Stromal cell of bone marrow (primary cell): ENCODE results near the gene GTF3C5.
"Not testable (repeated sequence)": the region's sequence is repeated elsewhere in the genome, so short reads cannot be mapped to it uniquely, and the experiment has no call there.

Experiments
- DNase-seq: peaks from one replicate; pipeline ENCODE4 v3.0.0-alpha.2; 2012; ENCODE audit warnings: low read depth

GTF3C5 gene

DNA sequence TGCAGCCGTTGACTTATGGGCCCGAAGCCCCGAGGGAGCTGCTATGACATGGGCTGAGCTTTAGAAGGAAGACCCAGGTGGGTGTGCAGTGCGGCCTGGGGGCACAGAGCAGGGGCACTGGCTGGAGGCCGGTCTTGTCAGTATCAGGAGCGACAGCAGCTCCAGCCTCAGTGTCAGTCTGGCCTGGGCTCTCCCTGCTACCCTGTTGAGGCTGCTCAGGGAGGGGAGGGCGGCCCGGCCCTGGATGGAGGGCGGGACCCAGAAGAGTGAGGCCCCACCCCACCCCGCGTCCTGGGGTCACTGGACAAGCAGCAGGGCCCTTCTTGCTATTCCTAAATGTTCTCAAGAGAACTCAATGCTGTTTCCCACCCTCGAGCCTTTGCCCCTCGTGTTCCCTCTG lies 34.3 kb upstream of the GTF3C5 start:
- no peak for DNase-seq

DNA sequence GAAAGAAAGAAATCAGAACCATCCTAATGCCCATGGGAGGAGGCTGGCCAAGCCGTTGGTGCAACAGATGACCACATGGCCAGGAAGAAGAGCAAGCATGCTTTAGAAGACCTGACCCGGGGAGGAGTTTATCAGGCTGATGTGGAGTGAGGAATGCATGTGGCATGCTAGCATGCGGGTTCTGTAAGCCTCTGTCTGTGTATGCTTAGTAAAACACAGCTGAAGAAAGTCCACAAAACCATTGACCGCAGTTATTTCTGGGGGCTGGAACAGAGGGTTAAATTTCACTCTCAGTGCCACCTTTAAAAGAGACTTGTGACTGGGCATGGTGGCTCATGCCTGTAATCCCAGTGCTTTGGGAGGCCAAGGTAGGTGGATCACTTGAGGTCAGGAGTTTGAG lies 33.2 kb upstream of the GTF3C5 start:
- DNase-seq, result peak; percentile 38

DNA sequence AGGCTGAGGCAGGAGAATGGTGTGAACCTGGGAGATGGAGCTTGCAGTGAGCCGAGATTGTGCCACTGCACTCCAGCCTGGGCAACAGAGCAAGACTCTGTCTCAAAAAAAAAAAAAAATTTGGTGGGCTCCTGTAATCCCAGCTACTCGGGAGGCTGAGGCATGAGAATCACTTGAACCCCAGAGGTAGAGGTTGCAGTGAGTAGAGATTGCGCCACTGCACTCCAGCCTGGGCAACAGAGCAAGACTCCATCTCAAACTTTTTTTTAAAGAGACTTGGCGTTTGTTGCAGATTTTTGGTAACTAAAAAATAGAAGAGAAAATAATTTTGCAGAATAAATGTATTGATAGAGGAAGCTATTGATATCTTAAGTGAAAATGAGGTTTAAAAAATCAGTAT lies 32.6 kb upstream of the GTF3C5 start:
- not testable (repeated sequence) for DNase-seq

DNA sequence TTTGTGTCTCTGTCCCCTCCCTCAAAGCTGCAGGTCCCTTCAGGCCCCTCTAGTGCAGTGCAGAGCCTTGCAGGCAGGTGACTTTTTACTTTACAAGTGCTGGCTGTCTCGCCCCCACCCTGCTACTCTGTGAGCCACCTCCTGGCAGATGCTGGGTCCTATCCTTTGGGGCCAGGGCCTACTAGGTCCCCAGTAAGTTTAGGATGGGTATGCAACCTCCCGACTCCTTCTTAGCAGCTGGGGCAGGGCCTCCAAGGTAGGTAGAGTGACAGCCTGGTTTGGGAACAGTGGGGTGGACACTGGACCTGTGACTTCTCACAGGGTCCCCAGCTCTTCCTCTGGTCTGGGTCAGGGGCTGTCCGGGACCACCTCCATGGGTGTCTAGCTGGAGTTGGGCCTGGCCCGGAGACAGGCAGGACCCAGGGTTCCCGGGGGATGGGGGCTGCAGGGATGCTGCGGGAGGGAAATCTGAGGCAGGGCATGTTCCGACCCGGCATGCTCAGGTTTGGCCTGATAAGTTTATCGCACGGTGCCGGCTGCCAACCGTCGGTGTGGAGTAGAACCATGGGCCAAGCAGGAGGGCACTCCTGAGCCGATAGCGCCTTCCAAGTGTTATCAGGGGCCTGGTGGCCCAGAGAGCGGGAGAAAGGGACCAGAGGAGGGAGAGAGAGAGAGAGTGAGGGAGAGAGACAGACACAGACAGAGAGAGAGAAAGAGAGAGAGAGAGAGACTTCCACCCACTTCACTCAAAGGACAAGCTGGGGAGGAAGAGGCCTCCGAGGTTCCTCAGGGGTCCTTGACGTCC lies 31.8 kb upstream of the GTF3C5 start:
- DNase-seq, result no peak

DNA sequence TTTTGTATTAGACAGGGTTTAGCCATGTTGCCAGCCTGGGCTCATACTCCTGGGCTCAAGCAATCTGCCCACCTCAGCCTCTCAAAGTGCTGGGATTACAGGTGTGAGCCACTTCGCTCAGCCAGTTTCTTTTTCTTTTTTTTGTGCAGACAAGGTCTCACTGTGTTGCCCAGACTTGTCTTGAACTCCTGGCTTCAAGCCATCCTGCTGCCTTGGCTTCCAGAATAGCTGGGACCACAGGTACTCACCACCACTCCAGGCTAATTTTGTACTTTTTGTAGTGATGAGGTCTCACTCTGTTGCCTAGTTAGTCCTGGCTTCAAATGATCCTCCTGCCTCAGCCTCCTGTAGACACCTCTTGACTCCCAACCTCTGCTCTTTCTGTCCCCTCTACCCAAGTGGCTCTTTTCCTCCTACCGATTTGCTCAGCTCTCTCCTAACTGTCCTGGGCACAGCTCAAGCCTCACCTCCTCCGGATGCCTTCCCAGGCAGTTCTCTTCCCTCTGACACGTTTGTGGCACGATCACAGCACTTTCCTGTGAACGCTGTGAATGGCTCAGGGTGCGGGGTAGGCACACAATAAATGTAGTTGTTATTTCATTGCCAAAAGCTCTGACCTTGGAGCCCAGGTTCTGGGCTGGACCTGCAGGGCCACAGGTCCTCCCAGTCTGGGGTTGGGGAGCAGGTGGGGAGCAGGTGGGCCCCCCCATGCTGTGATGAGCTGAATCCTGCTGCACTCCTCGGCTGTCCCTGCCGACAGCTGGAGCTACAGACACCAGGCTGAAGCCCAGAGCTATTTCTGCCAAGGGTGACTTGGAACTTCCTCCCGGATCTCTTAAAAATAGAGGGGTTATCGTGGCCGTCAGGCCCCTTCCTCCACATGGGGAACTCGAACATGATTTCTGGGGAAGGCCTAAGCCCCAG lies 28.4 kb upstream of the GTF3C5 start:
- DNase-seq, result no peak

DNA sequence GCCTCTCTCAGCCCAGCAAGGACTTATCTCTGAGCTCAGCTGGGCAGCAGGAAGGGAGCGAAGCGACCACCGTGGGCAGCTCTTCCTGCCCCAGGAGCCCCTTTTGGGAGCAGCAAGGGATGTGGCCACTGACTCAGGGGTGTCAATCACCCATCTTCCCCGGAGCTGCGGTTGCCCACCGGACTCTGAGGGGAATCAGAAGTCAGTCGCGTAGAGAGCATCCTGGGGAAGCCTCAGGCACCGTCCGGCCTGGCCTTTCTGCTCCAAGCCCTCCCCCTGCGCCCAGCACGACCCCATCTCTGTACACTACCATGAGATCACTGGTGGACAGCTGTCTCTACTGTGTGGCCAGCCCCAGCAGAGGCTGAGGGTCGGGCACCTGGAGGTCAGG lies 27.7 kb upstream of the GTF3C5 start:
- no peak for DNase-seq

DNA sequence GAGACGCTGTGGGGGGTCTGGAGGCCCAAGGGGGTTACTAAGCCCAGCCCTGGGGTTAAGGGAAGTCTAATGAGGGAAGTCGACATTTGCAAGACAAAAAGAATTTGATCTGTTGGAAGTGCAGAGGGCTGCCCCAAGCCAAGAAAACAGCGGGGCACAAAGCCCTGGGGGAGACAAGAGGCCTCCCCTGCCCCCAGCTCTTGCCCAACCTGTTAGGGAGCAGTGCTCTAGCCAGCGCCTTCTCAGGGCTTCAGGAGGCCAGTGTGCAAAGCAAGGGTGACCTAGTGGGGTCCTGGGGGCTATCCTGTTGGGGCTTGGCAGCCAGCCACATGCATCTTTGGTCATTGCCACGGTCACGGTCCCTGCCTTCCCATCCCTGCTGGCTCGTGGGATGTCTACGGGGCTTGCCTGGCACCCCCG lies 27.1 kb upstream of the GTF3C5 start:
- DNase-seq, result no peak

DNA sequence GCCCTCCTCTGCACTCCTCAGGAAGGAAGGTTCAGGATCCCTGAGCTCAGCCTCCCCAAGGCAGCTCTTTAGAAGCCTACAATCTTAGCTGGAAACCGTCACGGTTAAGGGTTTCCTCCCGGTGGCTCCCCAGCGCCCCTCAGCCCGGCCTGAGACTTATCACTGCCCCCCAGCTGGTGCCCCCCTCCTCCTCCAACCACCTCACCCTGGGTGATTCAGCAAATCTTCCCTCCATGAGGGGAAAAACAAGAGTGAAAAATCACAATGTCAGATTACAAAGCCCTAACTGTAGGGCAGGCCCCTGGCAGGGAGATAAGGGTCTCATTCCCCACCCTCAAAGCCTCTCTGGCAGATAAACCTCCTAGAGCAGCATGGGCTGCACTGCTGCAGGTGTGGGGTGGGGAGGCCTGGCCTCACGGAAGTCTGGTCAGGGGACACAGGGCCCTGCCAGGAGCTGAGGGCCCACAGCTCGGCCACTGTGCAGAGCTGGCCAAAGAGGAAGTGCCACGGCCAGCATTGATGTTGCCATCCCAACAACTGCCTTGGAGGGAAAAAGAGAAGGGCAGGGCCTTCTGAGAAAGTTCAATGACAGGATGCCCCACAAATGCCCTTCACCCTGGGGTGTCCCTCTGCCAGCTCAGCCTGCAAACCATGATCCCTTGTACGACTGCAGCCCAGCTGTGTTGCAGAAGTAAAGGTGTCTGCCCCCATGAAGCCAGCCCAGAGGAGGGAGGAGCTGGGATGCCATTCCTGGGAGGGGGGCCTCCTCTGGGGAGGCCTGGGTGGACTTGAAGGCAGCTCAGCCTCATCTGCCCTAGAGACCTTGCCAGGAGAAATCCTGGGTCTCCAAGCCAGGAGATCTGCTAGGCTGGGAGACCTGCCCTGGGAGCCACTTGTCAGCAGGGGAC lies 26.5 kb upstream of the GTF3C5 start:
- DNase-seq, result no peak

DNA sequence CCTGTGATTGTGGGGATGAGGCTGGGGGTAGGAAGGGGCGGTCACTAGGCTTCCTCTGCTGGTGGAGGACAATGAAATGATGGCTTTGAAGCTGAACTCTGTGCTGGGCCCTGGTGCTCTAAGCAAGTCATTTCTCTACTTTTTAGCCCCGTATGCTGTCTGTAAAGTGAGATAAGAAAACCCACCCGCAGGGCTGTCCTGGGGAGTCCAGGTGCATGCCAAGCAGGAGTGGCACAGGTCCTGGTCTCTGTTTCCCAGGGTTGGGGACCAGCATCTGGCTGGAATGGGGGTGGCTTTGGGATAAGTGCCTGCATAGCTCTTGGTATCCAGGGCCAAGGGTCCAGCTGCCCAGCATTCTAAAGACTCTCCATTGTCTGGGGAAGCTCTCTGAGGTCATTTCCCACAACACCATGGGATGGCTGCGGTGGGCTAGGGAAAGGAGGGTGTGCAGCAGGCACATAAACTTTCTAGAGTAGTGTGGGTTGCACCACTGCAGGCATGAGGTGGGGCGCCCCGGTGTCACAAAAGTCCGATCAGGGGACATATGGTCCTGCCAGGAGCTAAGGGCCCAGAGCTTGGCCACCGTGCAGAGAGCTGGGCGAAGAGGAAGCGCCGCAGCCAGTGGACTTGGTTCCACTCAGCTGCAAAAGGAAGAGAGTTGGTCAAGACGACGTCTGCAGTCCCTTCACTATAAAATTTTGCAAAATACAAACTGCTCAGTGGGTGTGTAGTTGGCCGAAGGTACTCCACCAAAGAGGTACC lies 25.6 kb upstream of the GTF3C5 start:
- DNase-seq, result no peak

DNA sequence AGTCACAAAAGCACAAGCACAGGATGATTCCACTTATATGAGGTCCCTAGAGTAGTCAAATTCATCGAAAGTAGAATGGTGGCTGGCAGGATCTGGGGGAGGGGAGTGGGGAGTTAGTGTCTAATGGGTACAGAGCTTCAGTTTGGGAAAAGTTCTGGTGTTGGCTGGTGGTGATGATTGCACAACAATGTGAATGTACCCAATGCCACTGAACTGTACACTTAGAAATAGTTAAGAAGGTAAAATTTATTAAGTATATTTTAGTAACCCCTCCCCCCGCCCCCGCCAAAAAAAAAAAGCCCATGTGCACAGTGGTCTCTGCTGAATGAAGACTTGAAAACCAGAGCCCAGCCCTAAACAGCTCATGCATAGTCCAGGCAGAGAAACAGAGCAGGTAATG lies 24.8 kb upstream of the GTF3C5 start:
- DNase-seq, result no peak

DNA sequence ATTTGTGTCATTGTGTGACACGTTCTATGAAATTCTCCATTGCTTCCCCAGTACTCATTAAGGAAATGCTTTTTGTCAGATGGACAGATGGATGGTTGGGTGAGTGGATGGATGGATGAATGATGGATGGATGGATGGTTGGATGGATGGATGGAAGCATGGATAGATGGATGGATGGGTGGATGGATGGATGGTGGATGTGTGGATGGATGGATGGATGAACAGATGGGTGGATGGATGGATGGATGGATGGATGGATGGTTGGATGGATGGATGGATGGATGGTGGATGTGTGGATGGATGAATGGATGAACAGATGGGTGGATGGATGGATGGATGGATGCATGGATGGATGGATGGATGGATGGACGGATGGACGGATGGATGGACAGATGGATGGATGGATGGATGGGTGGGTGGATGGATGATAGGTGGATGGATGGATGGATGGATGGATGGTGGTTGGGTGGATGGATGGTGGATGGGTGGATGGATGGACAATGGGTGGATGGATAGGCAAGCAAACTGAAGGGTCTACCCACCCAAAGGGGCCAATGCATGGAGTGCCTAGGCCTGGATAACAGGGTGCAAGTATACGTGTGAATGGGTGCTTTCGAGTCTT lies 24.0 kb upstream of the GTF3C5 start:
- no peak for DNase-seq

DNA sequence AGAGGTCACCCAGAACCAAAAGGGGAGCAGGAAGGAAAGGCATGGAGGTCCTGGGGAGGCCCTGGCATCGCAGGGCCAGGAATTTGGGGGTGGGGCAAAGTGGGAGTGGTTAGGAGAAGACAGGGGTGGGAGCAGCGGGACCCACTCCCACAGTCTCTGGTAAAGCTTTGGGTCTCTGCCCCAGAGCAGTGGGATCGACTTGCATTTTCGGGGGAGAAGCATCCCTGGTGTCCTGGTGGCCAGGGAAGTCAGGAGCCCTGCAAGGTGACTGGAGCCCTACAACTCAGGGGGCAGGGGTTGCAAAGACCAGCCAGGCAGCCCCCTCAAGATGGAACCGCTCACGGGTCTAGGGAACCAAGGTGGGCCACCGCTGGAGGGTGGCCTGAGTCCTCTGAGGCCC lies 22.4 kb upstream of the GTF3C5 start:
- no peak for DNase-seq

DNA sequence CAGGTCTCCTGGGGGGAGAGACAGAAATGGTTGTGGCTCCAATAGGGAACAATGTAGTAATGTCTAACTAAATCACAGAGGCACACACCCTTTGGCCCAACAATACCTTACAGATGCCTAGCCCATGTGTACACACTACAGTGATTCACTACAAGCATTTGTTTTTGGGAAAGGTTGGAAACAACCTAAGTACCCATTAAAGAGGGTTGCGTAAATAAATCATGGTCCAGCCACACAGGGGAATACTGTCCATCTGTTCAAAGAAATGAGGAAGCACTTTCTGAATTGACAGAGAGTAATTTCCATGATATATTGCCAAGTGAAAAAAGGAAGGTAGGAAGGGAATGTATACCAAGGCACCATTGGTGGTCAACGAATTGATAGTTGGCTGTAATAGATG lies 22.0 kb upstream of the GTF3C5 start:
- DNase-seq, result no peak

DNA sequence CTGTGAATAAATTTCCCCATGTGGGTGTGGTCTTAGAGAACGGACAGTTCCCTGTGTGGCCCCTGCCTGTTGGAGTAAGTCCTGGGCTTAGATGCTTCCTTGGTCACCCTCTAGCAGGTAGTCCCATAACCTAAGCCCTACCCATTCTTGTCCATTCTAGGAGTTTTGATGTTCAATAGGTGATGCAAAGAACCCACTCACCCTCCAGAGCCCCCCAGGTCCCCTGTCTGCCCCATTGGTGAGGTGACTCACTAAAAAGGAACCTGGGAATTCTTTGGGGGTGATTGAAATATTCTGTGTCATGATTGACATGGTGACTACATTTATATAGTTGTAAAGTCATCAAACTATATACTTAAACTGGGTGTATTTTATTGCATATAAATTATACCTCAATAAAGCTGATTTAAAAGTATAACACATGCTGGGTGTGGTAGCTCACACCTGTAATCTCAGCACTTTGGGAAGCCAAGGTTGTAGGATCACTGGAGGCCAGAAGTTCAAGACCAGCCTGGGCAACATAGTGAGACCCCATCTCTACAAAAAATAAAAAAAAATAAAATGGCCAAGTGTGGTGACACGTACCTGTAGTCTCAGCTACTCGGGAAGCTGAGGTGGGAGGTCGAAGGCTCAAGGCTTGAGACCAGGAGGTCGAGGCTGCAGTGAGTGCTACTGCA lies 20.8 kb upstream of the GTF3C5 start:
- no peak for DNase-seq

DNA sequence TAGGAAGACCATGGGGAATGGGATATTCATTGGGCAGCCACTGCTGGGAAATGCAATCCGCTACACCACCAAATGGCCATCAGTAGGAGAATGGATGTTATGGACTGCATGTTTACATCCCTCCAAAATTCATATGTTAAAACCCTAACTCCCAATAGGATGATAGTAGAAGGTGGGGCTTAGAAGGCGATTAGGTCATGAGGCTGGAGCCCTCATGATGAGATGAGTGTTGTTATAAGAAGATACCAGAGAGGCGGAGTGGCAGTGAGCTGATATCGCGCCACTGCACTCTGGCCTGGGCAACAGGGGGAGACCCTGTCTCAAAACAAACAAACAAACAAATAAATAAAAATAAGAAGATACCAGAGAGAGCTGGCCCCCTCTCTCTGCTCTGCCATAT lies 16.1 kb upstream of the GTF3C5 start:
- DNase-seq, result no peak

DNA sequence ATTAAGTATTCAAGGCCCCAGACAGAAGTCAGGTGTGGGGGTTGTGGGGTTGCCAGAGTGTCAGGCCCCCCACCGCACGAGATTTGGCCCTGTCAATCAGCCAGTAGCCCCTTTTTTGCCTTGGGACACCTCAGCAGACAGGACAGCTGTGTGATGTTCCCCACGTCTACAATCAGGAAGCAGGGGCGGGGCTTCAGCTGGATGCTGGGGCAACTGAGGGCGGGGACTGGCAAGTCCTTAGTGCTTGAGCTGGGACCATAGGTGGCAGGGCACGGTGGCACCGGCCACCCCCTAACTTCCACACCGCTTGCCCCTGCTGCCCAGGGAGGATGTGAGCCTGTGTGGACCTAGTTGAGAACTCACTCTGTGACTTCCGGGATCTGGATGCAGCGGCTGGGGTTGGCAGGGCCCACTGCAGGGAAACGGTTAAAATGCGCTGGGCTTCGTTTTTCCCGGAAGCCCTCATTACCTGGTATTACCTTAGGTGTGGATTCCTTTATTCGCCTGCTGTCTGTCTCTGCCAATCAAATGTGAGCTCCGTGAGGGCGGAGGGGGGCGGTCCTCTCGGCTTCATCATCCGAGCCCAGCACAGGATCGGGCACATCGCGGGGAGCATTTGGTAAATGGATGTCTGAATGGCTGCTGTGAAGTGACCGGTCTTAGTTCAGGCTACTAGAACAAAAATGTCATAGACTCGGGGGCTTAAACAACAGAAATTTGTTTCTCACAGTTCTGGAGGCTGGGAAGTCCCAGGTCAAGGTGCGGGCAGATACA lies 7.5 kb upstream of the GTF3C5 start:
- no peak for DNase-seq

DNA sequence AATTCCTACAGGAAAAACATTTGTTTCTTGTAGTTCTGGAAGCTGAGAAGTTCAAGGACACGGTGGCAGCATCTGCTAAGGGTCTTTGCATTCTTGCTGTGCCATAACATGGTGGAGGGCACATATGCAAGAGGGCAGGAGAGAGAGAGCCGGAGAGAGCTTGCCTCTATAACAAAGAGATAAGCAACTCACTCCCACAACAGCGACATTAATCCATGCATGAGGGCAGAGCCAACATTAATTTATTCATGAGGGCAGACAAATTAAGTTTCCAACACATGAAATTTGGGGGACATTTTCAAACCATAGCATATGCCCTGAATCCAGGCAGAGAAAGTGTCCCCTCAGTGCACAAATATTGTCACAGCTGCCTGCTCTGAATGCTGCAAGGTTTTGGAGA lies 4.4 kb upstream of the GTF3C5 start:
- no peak for DNase-seq

DNA sequence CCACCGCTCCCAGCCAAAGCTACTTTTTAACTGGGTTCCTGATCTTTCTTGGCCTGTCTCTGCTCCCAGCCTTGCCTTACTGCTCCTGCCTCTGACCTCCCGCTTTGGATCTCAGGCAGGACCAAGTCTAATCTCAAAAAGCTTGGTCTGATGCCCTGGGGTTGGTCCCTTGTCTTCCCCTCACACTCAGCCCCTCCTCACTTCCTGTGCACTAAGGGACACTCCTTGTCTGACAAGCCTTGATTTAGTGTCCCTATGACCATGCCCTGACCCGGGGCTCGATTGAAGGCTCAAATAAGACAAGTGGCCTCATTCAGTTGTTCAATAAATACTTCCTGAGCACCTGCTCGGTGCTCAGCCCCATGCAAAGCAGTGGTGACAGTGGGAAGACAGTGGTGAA lies 3.7 kb upstream of the GTF3C5 start:
- DNase-seq, result no peak

DNA sequence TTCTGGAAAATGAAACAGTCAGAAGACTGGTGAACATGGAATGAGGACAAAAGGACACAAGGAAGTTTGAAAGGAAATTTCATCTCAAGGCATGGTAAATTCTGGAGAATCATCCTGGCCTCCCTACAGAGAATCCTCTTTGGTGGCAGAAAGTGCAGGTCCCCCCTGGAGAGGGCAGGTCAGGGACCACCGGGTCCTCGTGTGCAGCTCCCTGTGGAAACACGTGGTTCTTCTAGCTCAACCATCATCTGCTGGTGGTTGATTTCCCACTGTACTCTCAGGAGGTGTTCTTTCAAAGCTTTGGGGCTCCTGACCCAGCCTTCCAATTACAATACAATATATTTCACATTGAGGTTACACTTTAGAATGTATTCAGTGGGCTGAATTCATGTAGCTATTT lies 2.6 kb upstream of the GTF3C5 start:
- DNase-seq, result no peak

DNA sequence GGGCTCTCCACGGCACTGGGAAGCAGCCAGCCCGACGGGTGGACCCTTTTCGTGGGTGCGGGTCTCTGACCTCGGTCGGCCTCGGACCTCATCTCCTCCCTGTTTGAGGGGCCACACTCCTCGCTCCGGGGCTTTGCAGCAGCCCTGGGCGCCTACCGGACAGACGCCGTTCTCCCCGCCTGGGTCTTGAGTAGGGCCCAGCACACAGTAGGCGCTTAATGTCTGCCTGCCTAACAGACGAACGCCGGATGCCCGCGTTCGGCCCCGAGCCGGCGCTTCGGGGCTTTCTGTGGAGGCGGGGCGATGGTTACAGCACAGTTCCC lies 842 bp upstream of the GTF3C5 start:
- DNase-seq, result peak; percentile 3
